Right cardiac atrium (tissue), 5 donors: ENCODE results near the gene FKBP10. TPM values are rescaled to one million over a fixed set of nuclear protein-coding genes. Genes with fewer than 3 reads are reported as not detected.
"Not testable (repeated sequence)": the region's sequence is repeated elsewhere in the genome, so short reads cannot be mapped to it uniquely, and the experiment has no call there.

Source experiments
- ATAC-seq, 2 donors: fragments of 200-7000 bp; cut with Tn5 transposase; one replicate each; pipeline versions ENCODE4 v1.8.0 to v1.9.1; 2020; ENCODE audit warnings: moderate library complexity in 2 of 2, mild to moderate bottlenecking in 1 of 2
- DNase-seq, 3 donors: peaks; one replicate each; pipeline ENCODE4 v3.0.0-alpha.2; 2020
- H3K27ac ChIP-seq: one replicate; pipeline ENCODE4 v1.5.1; 2013; ENCODE audit warnings: mild to moderate bottlenecking, low read length, control low read depth, moderate library complexity
- H3K27me3 ChIP-seq: one replicate; pipeline ENCODE4 v1.6.1; 2013; ENCODE audit not compliant: control insufficient read depth, insufficient read depth
- H3K4me1 ChIP-seq: one replicate; pipeline ENCODE4 v1.6.1; 2013; ENCODE audit warnings: low read length; ENCODE audit not compliant: control insufficient read depth, insufficient read depth
- H3K4me3 ChIP-seq: one replicate; pipeline ENCODE4 v1.5.1; 2013; ENCODE audit warnings: low read length, control low read depth
- H3K9me3 ChIP-seq: one replicate; pipeline ENCODE4 v1.6.1; 2013; ENCODE audit warnings: low read length; ENCODE audit not compliant: control insufficient read depth
- WGBS: extraction: QIAGEN DNeasy Blood & Tissue Kit; methylation state at CpG from one replicate; pipeline ENCODE4 v1.1.7; 2013; 5-methylcytosine and 5-hydroxymethylcytosine counted together
- intact Hi-C, 4 donors: fragments of 100-400 bp; cut with DNase I; formaldehyde crosslinking; loops; one replicate each; pipeline versions ENCODE4 v1.11.0 to v1.14.0; 2022 to 2023
- polyA plus RNA-seq: library from polyadenylated mRNA; stranded (reverse); fragments of 200-250 nt; gene quantifications from one replicate; pipeline ENCODE4 v1.2.3, GENCODE V29; 2013
- total RNA-seq, 4 donors: library from RNA; stranded (reverse); fragmentation: NEBNext Ultra II Directional; extraction: Animal tissue kit (Norgen Biotek cat#: 25700); gene quantifications; one replicate each; pipeline ENCODE4 v1.2.1, GENCODE V29; 2021
- donor health status: healthy with polysubstance abuse.
- donor health status: DM: no; HTN: yes; CAD: no.
- donor health status: DM: no; HTN: no; CAD: no.
- donor health status: DM: no; HTN: yes; CAD: no; lungs with severe emphysema.
- donor health status: DM: yes; HTN: yes; CAD: no.

FKBP10 gene
- total and polyA plus RNA-seq, 5 donors: 24.8 to 42.7 (median 36.7) TPM

DNA sequence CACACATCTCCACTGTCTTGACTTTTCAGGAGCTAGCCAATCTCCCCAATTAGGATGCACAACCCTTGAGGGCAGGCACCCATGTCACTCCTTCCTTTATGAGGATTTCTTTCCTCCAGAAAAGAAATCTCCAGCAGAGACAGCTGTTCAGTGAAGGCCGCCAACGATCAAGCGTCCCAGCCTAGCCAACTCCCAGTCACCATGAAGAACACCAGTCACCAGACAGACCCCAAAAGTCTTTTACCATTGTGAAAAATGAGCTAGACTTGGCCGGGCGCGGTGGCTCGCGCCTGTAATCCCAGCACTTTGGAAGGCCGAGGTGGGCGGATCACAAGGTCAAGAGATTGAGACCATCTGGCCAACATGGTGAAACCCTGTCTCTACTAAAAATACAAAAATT lies 17.2 kb downstream of the FKBP10 start:
- H3K27me3 ChIP-seq, ATAC-seq, DNase-seq, H3K9me3 ChIP-seq, H3K4me3 ChIP-seq, intact Hi-C loops, H3K27ac ChIP-seq, H3K4me1 ChIP-seq: not testable (repeated sequence)
- 83% methylated on average over 10 of the region's 10 CpGs for WGBS

DNA sequence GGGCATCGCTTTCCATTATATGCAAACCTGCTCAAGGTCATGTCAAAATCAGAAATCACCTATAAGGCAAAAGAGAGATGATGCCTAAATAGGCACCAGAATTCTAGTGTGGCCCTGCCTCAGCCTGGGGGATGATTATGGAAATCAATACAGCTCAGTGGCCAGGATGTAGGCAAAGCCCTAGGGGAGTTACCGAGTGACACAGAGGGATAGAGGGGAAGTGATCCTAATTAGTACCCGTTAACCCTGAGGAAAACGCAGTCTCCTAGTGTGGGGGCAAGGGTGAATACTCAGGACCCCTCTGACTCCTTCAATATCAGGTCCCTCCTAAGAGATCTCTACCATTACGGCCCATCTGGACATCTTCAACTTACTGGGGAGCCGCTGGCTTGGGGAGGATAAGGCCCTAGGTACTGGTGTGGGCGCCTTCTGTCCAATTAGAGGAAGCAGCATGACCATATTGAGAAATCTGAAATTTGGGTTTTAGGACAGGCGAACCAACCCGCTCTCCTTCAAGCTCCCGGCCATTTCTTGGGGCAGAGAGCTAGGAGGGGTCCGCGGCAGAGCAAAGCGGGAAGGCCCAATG lies 22.5 kb downstream of the FKBP10 start:
- peak overlapping the region; percentile 87 for H3K4me3 ChIP-seq
- no peaks in the 10 kb centered on the region for H3K9me3 ChIP-seq
- no peaks in the 10 kb centered on the region for H3K27me3 ChIP-seq
- no peaks in the 10 kb centered on the region for H3K4me1 ChIP-seq
- ATAC-seq (peak; percentile 54 to 60), DNase-seq (no peak)
- intact Hi-C loops: no loop called here
- 12% methylated on average over 13 of the region's 13 CpGs for WGBS
- no peak overlapping the region for H3K27ac ChIP-seq

DNA sequence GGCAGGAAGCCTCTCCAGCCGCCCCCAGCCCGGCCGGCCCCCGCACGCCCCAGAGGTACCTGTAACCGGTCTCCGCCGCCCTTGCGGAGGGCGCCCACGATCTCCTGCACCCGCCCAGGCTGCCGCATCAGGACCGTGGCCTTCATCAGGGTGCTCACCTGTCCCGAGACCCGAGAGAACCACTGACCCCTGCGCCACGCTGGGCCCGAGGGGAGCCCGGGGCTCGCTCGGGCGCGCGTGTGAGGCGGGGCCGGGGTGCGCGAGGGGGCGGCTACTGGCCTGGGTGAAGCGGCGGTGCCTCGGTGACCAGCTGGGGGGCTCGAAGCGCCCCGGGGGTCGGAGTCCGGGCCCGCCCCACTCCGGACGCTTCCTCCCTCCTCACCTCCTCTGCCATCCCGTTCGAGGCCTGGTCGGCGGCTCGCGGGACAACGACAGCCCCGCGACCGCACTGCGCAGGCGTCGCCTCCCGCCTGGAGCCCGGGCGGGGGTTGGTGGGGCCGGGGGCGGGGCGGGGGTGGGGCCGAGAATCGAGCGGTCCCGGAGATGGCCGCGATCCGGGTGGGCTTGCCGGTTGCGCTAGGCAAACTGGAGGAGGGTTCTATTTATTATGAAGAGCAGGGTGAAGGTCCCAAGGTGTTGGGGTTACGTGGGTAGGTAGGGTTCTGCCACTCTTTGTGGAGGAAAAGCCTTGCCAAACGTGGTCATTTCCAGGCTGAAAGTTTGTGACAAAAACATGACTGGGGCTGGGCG lies 23.2 kb downstream of the FKBP10 start, which contains the start of gene NT5C3B:
NT5C3B (minus strand) TSS at position 433 of the 750 bp plus-strand sequence; CDS start at position 394, 39 bp downstream.
- H3K4me1 ChIP-seq: no peaks in the 10 kb centered on the region
- H3K27me3 ChIP-seq: no peaks in the 10 kb centered on the region
- peak within 1 kb of the TSS; percentile 11 for H3K27ac ChIP-seq
- DNase-seq (peak; percentile 70 to 89 (median 89)), ATAC-seq (peak; percentile 94 to 96)
- intact Hi-C loops: no loop called here
- H3K4me3 ChIP-seq: peak within 1 kb of the TSS; percentile 87
- H3K9me3 ChIP-seq: no peaks in the 10 kb centered on the region
- WGBS: under 1% methylated on average over 72 of the region's 72 CpGs

DNA sequence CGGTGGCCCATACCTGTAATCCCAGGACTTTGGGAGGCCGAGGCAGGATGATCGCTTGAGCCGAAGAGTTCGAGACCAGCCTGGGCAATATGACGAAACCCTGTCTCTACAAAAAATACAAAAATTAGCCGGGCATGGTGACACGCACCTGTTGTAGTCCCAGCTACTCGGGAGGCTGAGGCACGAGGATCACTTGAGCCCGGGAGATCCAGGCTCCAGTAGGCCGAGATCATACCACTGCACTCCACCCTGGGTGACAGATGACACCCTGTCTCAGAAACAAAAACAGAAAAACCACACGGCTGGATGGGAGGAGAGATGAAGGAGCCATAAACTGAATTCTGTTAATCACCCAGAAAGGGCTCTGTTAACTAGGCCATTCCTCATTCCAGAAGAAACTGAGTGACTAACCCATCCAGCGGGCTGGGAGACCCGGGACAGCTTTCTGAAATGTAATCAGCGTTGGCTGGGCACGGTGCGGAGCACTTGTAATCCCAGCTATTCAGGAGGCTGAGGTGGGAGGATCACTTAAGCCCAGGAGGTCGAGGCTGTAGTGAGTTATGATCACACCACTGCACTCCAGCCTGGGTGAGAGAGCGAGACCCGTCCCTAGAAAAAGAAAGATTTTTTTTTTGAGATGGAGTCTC lies 23.9 kb downstream of the FKBP10 start:
- Histone ChIP-seq H3K4me3 (peak overlapping the region; percentile 87), H3K27me3 (no peaks in the 10 kb centered on the region), H3K27ac (no peak overlapping the region), H3K9me3 (no peaks in the 10 kb centered on the region), H3K4me1 (no peaks in the 10 kb centered on the region)
- WGBS: 56% methylated on average over 21 of the region's 21 CpGs
- intact Hi-C loops: no loop called here
- ATAC-seq (no peak), DNase-seq (no peak)

DNA sequence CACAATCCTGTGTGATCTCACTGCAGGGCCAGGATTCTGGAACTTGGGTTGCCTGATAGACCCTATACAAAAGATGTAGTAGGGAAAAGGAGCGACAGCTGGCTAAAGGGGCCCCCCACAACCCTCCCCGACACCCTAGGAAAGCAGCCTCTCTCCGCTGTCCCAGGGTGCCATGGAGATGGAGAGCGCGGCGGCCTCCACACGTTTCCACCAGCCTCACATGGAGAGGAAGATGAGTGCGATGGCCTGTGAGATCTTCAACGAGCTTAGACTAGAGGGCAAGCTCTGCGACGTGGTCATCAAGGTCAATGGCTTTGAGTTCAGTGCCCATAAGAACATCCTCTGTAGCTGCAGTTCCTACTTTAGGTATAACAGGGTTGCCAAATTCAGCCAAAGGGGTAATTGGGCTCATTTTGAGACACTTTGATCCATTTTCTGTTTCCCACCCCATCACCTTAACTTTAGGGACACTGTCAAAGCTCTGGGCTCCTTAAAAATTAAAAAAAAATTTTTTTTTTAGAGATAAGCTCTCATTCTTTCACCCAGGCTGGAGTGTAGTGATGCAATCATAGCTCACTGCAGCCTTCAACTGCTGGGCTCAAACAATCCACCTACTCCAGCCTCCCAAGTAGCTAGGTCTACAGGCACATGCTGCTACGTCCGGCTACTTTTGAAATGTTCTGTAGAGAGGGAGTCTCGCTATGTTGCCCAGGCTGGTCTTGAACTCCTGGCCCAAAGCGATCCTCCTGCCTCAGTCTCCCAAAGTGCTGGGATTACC lies 25.1 kb downstream of the FKBP10 start, which contains the start of gene KLHL10:
KLHL10 (plus strand) TSS at position 65 of the 778 bp plus-strand sequence; CDS start at position 173, 108 bp downstream.
- Histone ChIP-seq H3K9me3 (no peaks in the 10 kb centered on the region), H3K4me3 (no peak within 1 kb of the TSS), H3K27ac (no peak within 1 kb of the TSS), H3K4me1 (no peaks in the 10 kb centered on the region), H3K27me3 (no peaks in the 10 kb centered on the region)
- no peak for DNase-seq
- intact Hi-C loops: no loop called here
- ATAC-seq: no peak
- 94% methylated on average over 15 of the region's 15 CpGs for WGBS

DNA sequence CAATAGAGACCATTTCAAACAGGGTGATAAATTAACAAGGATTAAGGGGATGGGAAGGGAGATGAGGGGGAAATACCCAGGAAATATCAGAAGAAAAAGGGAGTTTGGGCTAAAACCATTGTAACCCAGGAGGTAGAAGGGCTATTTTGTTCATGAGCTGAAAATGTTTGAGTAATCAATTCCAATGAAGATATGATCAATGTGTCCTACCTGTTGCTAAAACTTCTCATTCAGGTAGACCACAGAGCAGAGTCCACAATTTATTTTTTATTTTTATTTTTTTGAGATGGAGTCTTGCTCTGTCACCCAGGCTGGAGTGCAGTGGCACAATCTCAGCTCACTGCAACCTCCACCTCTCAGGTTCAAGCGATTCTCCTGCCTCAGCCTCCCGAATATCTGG lies 26.6 kb downstream of the FKBP10 start:
- H3K9me3 ChIP-seq, H3K4me1 ChIP-seq, intact Hi-C loops, DNase-seq, H3K27ac ChIP-seq, H3K27me3 ChIP-seq, ATAC-seq, H3K4me3 ChIP-seq: not testable (repeated sequence)
- WGBS: 99% methylated on average over 2 of the region's 2 CpGs

DNA sequence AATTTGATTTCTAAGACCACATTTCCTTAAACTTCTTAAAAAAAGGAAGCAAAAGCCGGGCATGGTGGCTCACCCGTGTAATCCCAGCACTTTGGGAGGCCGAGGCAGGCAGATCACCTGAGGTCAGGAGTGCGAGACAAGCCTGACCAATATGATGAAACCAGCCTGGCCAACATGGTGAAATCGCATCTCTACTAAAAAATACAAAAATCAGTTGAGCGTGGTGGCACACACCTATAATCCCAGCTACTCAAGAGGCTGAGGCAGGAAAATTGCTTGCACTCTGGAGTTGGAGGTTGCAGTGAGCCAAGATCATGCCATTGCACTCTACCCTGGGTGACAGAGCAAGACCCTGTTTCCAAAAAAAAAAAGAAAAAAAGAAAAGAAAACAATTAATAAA lies 28.0 kb downstream of the FKBP10 start:
- 87% methylated on average over 6 of the region's 6 CpGs for WGBS

DNA sequence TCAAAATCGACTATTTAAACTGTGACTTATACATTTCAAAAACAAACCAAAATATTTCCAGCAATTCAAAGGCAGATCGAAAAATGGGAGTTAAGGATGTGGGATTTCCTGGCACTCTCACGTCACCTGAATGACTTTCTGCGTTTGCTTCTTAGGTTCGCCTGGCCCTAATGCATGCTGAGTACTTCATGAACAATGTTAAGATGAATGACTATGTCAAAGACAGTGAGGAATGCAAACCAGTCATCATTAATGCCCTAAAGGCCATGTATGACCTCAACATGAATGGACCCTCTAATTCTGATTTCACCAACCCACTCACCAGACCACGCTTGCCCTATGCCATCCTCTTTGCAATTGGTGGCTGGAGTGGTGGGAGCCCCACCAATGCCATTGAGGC lies 32.2 kb downstream of the FKBP10 start:
- ATAC-seq (no peak), DNase-seq (no peak)
- Histone ChIP-seq H3K27ac (no peak overlapping the region), H3K4me1 (no peaks in the 10 kb centered on the region), H3K27me3 (no peaks in the 10 kb centered on the region), H3K9me3 (no peaks in the 10 kb centered on the region), H3K4me3 (no peak overlapping the region)
- 92% methylated on average over 6 of the region's 6 CpGs for WGBS
- intact Hi-C loops: no loop called here

More for the DNA sequence above, 28.0 kb downstream of the FKBP10 start:
- ATAC-seq, H3K9me3 ChIP-seq, H3K4me1 ChIP-seq, DNase-seq, H3K27ac ChIP-seq, H3K27me3 ChIP-seq, H3K4me3 ChIP-seq, intact Hi-C loops: not testable (repeated sequence)

DNA sequence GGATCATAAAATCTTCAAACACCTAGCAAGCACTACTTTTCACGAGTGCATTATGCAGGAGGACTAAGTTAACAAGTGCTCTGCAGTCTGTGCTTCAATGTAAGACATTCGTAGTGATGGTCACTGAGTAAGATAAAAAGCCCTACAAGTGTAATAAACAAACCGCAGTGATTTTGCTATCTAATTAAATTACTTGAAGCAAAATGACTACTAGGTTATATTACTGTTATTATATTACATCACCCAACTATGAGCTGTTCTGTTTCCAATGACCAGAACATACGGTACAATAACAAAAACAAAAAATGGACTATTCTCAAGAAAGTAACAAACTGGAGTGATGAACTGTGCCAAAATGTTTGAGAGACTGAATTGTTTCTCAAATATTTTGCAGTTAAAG lies 36.0 kb downstream of the FKBP10 start:
- Histone ChIP-seq H3K27ac (no peak overlapping the region), H3K9me3 (no peaks in the 10 kb centered on the region), H3K27me3 (no peaks in the 10 kb centered on the region), H3K4me3 (no peak overlapping the region), H3K4me1 (no peaks in the 10 kb centered on the region)
- DNase-seq: no peak
- 65% methylated on average over 4 of the region's 4 CpGs for WGBS
- no peak for ATAC-seq
- intact Hi-C loops: no loop called here

DNA sequence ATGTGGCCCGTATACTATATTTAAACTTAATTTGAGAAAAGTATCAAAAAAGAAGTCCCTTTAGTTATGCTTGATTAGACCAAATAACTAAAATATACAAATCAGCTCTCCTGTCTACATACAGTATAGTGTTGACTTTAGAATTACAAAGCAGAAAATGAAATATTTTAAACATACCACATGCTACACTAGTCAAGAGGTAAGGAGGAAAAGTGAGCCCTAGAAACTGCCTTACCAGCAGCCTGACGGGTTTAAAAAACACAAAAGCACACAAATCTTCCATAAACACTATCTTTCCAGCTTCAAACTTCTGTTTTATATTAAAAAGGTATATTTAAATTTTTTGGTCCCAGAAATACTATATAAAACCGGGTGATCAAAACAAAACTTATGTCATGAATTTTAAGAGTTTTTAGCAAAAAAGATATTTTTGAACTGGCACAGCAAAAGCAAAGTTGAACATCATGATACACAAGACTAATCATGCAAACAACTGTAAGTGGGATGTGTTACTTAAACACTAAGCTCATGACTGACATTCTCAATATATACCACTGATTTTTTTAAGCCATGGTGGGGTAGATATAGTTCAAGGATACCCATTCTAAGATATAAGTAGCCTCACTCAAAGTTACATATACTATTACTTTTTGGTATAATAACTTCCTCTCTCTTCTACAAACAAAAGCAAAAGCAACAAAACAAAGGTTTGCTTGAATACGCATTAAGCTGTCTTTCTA lies 36.6 kb downstream of the FKBP10 start:
- no peak overlapping the region for H3K27ac ChIP-seq
- H3K4me1 ChIP-seq: no peaks in the 10 kb centered on the region
- 68% methylated on average over 4 of the region's 4 CpGs for whole genome bisulfite sequencing
- no peak overlapping the region for H3K4me3 ChIP-seq
- no peaks in the 10 kb centered on the region for H3K9me3 ChIP-seq
- H3K27me3 ChIP-seq: no peaks in the 10 kb centered on the region
- intact Hi-C loops: no loop called here
- ATAC-seq: no peak
- DNase-seq: no peak
